PFSK-1 (cell line): ENCODE measurements around the gene HIPK1.

Source experiments
- FOXP2 ChIP-seq: optimal IDR thresholded peaks from 2 replicates; pipeline ENCODE3; 2011; ENCODE audit warnings: borderline replicate concordance, control low read depth, inconsistent platforms; ENCODE audit not compliant: insufficient read depth; ENCODE audit errors: extremely low read length, extremely low read depth
- POLR2AphosphoS5 ChIP-seq: IDR thresholded peaks from 2 replicates; pipeline ENCODE4 v1.6.1; 2012; ENCODE audit warnings: low read depth, mild to moderate bottlenecking, control low read depth, low read length, moderate library complexity
- SIN3A ChIP-seq: IDR thresholded peaks from 2 replicates; pipeline ENCODE4 v1.6.1; 2012; ENCODE audit warnings: mild to moderate bottlenecking, low read length, moderate library complexity, borderline replicate concordance; ENCODE audit not compliant: insufficient read depth
- TAF1 ChIP-seq: IDR thresholded peaks from 2 replicates; pipeline ENCODE4 v1.6.1; 2012; ENCODE audit warnings: low read length, control low read depth, borderline replicate concordance; ENCODE audit not compliant: insufficient read depth
- TF ChIP-seq, protein P1 (sequence below), 2 experiments: IDR thresholded peaks; 2 replicates each; pipeline versions ENCODE4 v1.6.1 to v1.8.0; 2011 to 2012; ENCODE audit warnings: low read depth in 2 of 2, low read length in 2 of 2, control low read depth in 1 of 2, inconsistent platforms in 1 of 2, mild to moderate bottlenecking in 1 of 2, moderate library complexity in 1 of 2; ENCODE audit not compliant: insufficient read depth in 1 of 2

Gene HIPK1

DNA sequence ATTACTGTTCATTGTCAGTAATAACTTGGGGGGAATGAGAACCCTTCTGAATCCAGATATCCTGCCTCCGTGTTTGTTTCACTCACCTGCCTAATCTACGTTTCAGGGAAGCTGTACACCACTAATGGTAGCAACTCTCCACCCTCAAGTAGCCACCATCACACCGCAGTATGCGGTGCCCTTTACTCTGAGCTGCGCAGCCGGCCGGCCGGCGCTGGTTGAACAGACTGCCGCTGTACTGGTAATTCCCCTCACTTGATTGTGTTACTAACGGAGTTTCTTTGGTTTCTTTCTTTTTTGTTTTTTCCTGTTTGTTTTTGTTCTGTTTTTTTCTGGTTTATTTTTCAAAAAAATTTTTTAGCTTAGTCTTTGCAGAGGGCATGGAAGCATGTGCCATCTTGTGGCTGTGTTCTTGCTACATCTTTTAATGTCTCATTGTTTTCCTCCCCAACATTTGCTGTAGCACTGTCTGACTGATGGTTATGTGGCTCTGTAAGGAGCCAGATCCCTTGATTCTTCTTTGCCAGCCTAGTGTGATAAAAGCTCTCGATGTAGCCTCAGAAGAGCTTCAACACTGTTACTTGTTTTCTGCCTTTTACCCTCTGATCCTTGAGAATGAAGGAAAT lies 34.3 kb downstream of the HIPK1 start:
- no peak for TF ChIP-seq TAF1
- TF ChIP-seq SIN3A: no peak

DNA sequence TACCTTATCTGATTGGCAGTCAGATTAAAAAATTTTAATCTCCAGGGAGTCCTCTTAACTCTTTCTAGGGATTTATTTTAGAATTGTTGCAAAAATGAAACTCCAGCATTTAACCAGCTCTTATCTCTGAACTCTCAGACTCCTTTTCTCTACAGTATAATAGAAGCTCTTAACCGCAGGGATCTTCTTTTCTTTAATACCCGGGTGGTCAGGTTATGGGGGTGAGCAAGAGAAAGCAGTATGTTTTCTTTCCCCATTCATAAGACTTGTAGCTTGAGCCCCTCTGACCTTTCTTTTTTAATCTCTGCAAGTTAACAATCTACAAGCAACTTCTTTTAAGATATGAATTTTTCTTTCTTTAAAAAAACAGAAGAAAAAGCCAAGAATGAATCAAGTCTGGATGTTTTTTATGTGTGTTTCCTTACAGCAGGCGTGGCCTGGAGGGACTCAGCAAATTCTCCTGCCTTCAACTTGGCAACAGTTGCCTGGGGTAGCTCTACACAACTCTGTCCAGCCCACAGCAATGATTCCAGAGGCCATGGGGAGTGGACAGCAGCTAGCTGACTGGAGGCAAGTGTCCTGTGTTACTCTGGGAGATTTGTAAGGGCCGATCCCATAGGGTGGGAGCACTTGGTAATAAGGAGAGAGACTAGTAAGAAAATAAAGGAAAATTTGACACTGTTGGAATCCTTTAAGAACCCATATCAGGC lies 36.7 kb downstream of the HIPK1 start:
- TF ChIP-seq SIN3A: no peak
- TF ChIP-seq FOXP2: no peak
- TF ChIP-seq, protein P1, sequence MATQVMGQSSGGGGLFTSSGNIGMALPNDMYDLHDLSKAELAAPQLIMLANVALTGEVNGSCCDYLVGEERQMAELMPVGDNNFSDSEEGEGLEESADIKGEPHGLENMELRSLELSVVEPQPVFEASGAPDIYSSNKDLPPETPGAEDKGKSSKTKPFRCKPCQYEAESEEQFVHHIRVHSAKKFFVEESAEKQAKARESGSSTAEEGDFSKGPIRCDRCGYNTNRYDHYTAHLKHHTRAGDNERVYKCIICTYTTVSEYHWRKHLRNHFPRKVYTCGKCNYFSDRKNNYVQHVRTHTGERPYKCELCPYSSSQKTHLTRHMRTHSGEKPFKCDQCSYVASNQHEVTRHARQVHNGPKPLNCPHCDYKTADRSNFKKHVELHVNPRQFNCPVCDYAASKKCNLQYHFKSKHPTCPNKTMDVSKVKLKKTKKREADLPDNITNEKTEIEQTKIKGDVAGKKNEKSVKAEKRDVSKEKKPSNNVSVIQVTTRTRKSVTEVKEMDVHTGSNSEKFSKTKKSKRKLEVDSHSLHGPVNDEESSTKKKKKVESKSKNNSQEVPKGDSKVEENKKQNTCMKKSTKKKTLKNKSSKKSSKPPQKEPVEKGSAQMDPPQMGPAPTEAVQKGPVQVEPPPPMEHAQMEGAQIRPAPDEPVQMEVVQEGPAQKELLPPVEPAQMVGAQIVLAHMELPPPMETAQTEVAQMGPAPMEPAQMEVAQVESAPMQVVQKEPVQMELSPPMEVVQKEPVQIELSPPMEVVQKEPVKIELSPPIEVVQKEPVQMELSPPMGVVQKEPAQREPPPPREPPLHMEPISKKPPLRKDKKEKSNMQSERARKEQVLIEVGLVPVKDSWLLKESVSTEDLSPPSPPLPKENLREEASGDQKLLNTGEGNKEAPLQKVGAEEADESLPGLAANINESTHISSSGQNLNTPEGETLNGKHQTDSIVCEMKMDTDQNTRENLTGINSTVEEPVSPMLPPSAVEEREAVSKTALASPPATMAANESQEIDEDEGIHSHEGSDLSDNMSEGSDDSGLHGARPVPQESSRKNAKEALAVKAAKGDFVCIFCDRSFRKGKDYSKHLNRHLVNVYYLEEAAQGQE (IDR thresholded peaks at IDR 0.05; ENCODE audit: insufficient read depth in 1 of 2, low read depth in 2 of 2, low read length in 2 of 2): no peak
- TF ChIP-seq POLR2AphosphoS5: no peak
- no peak for TF ChIP-seq TAF1

DNA sequence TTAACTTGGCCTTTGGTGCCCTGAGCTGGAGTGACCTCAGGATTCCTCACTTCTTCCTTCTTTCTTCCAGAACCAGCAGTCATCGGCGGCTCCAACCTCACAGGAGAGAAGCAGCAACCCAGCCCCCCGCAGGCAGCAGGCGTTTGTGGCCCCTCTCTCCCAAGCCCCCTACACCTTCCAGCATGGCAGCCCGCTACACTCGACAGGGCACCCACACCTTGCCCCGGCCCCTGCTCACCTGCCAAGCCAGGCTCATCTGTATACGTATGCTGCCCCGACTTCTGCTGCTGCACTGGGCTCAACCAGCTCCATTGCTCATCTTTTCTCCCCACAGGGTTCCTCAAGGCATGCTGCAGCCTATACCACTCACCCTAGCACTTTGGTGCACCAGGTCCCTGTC lies 43.8 kb downstream of the HIPK1 start:
- TF ChIP-seq FOXP2: no peak
- TF ChIP-seq POLR2AphosphoS5: no peak
- TF ChIP-seq, protein P1 (IDR thresholded peaks at IDR 0.05; ENCODE audit: insufficient read depth in 1 of 2, low read depth in 2 of 2, low read length in 2 of 2): no peak
- TF ChIP-seq TAF1: no peak
- no peak for TF ChIP-seq SIN3A

DNA sequence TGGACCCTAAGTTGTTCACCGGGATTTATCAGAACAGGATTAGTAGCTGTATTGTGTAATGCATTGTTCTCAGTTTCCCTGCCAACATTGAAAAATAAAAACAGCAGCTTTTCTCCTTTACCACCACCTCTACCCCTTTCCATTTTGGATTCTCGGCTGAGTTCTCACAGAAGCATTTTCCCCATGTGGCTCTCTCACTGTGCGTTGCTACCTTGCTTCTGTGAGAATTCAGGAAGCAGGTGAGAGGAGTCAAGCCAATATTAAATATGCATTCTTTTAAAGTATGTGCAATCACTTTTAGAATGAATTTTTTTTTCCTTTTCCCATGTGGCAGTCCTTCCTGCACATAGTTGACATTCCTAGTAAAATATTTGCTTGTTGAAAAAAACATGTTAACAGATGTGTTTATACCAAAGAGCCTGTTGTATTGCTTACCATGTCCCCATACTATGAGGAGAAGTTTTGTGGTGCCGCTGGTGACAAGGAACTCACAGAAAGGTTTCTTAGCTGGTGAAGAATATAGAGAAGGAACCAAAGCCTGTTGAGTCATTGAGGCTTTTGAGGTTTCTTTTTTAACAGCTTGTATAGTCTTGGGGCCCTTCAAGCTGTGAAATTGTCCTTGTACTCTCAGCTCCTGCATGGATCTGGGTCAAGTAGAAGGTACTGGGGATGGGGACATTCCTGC lies 46.2 kb downstream of the HIPK1 start:
- no peak for TF ChIP-seq SIN3A
- TF ChIP-seq, protein P1 (IDR thresholded peaks at IDR 0.05; ENCODE audit: insufficient read depth in 1 of 2, low read depth in 2 of 2, low read length in 2 of 2): no peak

- TF ChIP-seq POLR2AphosphoS5 (no peak), SIN3A (no peak), TAF1 (no peak), FOXP2 (no peak)
- TF ChIP-seq, protein P1 (IDR thresholded peaks at IDR 0.05; ENCODE audit: insufficient read depth in 1 of 2, low read depth in 2 of 2, low read length in 2 of 2): no peak
Measured at GRCh38 chr1:113976609-113977278, 47.6 kb downstream of the HIPK1 start.
